ENCODE data around the gene PLA2G4A. TPM values are rescaled to one million over a fixed set of nuclear protein-coding genes. Genes with fewer than 3 reads are reported as not detected.

The PLA2G4A gene
- polyA plus RNA-seq, 1 donor (not counting 4 experiments of a cell fraction or from before 2014, with no cell fraction given) = 29.2 TPM

GRCh38 chr1:186975220-186975619 is 146.5 kb downstream of the PLA2G4A start:
- no peak overlapping the region for H3K9ac ChIP-seq (ENCODE audit: control insufficient read depth, extremely low read depth, insufficient read depth, low read length)
- dilution Hi-C loops (cut with MboI; ENCODE audit: extremely low pct_ligation_motif_present, low sequenced_read_pairs) = loop anchor here (25.0 kb wide), 1 partner anchor 363 kb away; no protein-coding TSS in a partner anchor

DNA sequence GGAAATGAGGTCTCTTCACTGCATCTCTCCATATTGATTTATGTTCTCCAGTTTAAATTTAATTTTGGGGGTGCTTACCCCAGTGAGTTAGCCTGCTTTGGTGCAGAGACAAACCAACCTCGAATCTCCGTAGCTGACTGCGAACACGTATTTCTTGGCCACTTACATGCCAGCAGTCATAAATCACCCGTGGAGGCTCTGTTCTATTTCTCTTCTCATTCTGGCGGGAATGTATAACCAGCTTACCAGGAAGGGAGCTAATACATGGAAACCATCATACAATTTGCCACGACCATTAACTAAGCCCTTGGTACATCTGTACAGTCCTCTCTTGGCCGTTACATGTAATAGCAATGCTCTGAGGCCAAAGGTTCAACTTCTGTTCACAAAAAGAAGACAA is 148.0 kb downstream of the PLA2G4A start:
- H3K4me2 ChIP-seq (ENCODE audit: control insufficient read depth, extremely low read depth, insufficient read depth, low read depth, low read length) = no peak overlapping the region
- no peak overlapping the region for H3K9ac ChIP-seq (ENCODE audit: control insufficient read depth, extremely low read depth, insufficient read depth, low read length)
- no peaks in the 10 kb centered on the region for H4K20me1 ChIP-seq (ENCODE audit: control insufficient read depth, extremely low read depth, insufficient read depth, low read length)
- H3K4me1 ChIP-seq (ENCODE audit: control insufficient read depth, extremely low read depth, insufficient read depth, low read length) = no peaks in the 10 kb centered on the region
- H2AFZ ChIP-seq (ENCODE audit: control insufficient read depth, low read length) = no peak overlapping the region
- H3K9me1 ChIP-seq (ENCODE audit: control insufficient read depth, extremely low read depth, insufficient read depth, low read length) = no peaks in the 10 kb centered on the region
- no peak overlapping the region for H3K4me3 ChIP-seq (ENCODE audit: control insufficient read depth in 2 of 3, extremely low read depth in 1 of 3, insufficient read depth in 2 of 3, low read depth in 1 of 3, low read length in 3 of 3)
- no peaks in the 10 kb centered on the region for H3K9me3 ChIP-seq (ENCODE audit: control insufficient read depth, low read depth, low read length)
- no peak for FAIRE-seq
- H3K27ac ChIP-seq (ENCODE audit: control insufficient read depth, insufficient read depth, low read length) = no peak overlapping the region
- dilution Hi-C loops (cut with MboI; ENCODE audit: extremely low pct_ligation_motif_present, low sequenced_read_pairs) = loop anchor here (25.0 kb wide), 1 partner anchor 364 kb away; no protein-coding TSS in a partner anchor
- H3K36me3 ChIP-seq (ENCODE audit: control insufficient read depth in 2 of 2, extremely low read depth in 1 of 2, insufficient read depth in 2 of 2, low read length in 2 of 2) = no peaks in the 10 kb centered on the region
- TF ChIP-seq CTCF (optimal IDR thresholded peaks at IDR 0.05 in 1 of 3, IDR thresholded peaks at IDR 0.05 in 1 of 3, conservative IDR thresholded peaks at IDR 0.05 in 1 of 3; ENCODE audit: extremely low read depth in 1 of 3, insufficient read depth in 2 of 3, low read length in 3 of 3) (no peak), EZH2 (IDR thresholded peaks at IDR 0.05; ENCODE audit: low read length) (no peak)
- H3K79me2 ChIP-seq (ENCODE audit: control insufficient read depth, insufficient read depth, low read length) = no peaks in the 10 kb centered on the region
- no peak for DNase-seq (ENCODE audit: low read depth, low spot score)
- no peaks in the 10 kb centered on the region for H3K27me3 ChIP-seq (ENCODE audit: control insufficient read depth, extremely low read depth, insufficient read depth, low read length)

More at GRCh38 chr1:186975220-186975619, 146.5 kb downstream of the PLA2G4A start:
- Histone ChIP-seq H3K4me2 (ENCODE audit: control insufficient read depth, extremely low read depth, insufficient read depth, low read depth, low read length) (no peak overlapping the region), H3K36me3 (ENCODE audit: control insufficient read depth in 2 of 2, extremely low read depth in 1 of 2, insufficient read depth in 2 of 2, low read length in 2 of 2) (no peaks in the 10 kb centered on the region), H3K27me3 (ENCODE audit: control insufficient read depth, extremely low read depth, insufficient read depth, low read length) (no peaks in the 10 kb centered on the region), H3K9me3 (ENCODE audit: control insufficient read depth, low read depth, low read length) (no peaks in the 10 kb centered on the region), H2AFZ (ENCODE audit: control insufficient read depth, low read length) (no peak overlapping the region), H3K79me2 (ENCODE audit: control insufficient read depth, insufficient read depth, low read length) (no peaks in the 10 kb centered on the region), H4K20me1 (ENCODE audit: control insufficient read depth, extremely low read depth, insufficient read depth, low read length) (no peaks in the 10 kb centered on the region), H3K4me1 (ENCODE audit: control insufficient read depth, extremely low read depth, insufficient read depth, low read length) (no peaks in the 10 kb centered on the region), H3K27ac (ENCODE audit: control insufficient read depth, insufficient read depth, low read length) (no peak overlapping the region), H3K4me3 (ENCODE audit: control insufficient read depth in 2 of 3, extremely low read depth in 1 of 3, insufficient read depth in 2 of 3, low read depth in 1 of 3, low read length in 3 of 3) (no peak overlapping the region), H3K9me1 (ENCODE audit: control insufficient read depth, extremely low read depth, insufficient read depth, low read length) (no peaks in the 10 kb centered on the region)
- FAIRE-seq (no peak), DNase-seq (ENCODE audit: low read depth, low spot score) (no peak)
- TF ChIP-seq CTCF (optimal IDR thresholded peaks at IDR 0.05 in 1 of 3, IDR thresholded peaks at IDR 0.05 in 1 of 3, conservative IDR thresholded peaks at IDR 0.05 in 1 of 3; ENCODE audit: extremely low read depth in 1 of 3, insufficient read depth in 2 of 3, low read length in 3 of 3) = no peak
- no peak for TF ChIP-seq EZH2 (IDR thresholded peaks at IDR 0.05; ENCODE audit: low read length)

Data from keratinocyte (primary cell).